Motor neuron (in vitro differentiated cells): ENCODE measurements around the gene OLAH. TPM values are rescaled to one million over a fixed set of nuclear protein-coding genes. Genes with fewer than 3 reads are reported as not detected.

Experiments used
- ATAC-seq, 8 experiments: fragments of 200-7000 bp; cut with Tn5 transposase; replicated peaks in 6 of 8; 2 replicates each; pipeline ENCODE4 v1.8.0; 2021; ENCODE audit warnings: mild to moderate bottlenecking in 8 of 8, moderate library complexity in 8 of 8
- H3K27ac ChIP-seq, 2 donors: fragments of 250-450 bp; sonication (Bioruptor Pico); 2 replicates each; pipeline ENCODE4 v1.9.0; 2021; ENCODE audit warnings: antibody characterized with exemption in 2 of 2, mild to moderate bottlenecking in 2 of 2, moderate library complexity in 1 of 2
- H3K4me1 ChIP-seq, 2 donors: fragments of 250-450 bp; sonication (Bioruptor Pico); replicated peaks in 1 of 2; 2 replicates each; pipeline ENCODE4 v1.6.1; 2021; ENCODE audit warnings: antibody characterized with exemption in 2 of 2, mild to moderate bottlenecking in 2 of 2, moderate library complexity in 1 of 2
- H3K4me3 ChIP-seq, 5 donors: fragments of 250-450 bp; sonication (Bioruptor Pico); 2 replicates each; pipeline ENCODE4 v1.9.0; 2021; ENCODE audit warnings: antibody characterized with exemption in 5 of 5, mild to moderate bottlenecking in 5 of 5, moderate library complexity in 4 of 5
- WGBS, 10 experiments: fragments of 450-650 bp; shearing (Covaris generic); methylation state at CpG; one replicate each; pipeline ENCODE4 v1.0.0; 2022; 5-methylcytosine and 5-hydroxymethylcytosine counted together
- in situ Hi-C, 9 experiments: fragments of 400-800 bp; cut with MboI; loops; one replicate each; pipeline ENCODE4 v1.15.0; 2021; ENCODE audit warnings: low sequenced_read_pairs in 9 of 9, low pct_unique_long_range_greater_than_20kb in 2 of 9; ENCODE audit not compliant: unreplicated experiment in 9 of 9
- total RNA-seq, 8 experiments: library from RNA; unstranded; fragments of 300-600 nt; gene quantifications; 2 replicates each; pipeline versions ENCODE4 v1.2.3 to v1.2.4, GENCODE V29; 2022

OLAH gene
- total RNA-seq, 8 experiments from 2014 or later = 0.24 to 1.2 (median 0.63) TPM; not detected in 5

DNA sequence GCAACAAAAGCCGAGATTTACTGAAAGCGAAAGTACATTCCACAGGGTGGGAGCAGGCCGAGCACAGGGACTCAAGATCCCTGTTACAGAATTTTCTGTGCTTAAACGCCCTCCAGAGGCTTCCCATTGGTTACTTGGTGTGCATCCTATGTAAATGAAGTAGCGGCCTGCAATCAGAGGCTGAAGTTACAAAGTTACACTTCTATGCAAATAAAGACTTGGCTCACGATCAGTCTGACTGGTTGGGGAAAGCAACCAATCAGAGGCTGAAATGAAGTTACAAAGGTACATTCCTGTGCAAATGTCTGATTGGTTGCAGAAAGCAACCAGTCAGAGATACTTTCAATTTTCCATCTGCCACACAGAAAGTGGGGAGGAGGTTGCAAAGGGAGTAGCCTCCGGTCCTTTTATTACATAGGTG, 40.8 kb downstream of the OLAH start:
- in situ Hi-C loops = no loop called here
- Histone ChIP-seq H3K4me1 (peaks cover 0 to 3% of the 10 kb centered on the region in 2 donors), H3K27ac (no peak overlapping the region), H3K4me3 (no peak overlapping the region)
- 0 to 81% (median 57%) methylated on average over 3 to 7 of the region's 7 CpGs; no CpG with 5 or more reads in 3 of the 10 experiments for WGBS, 10 experiments
- peak in 6 of 8 experiments; percentile 18 to 90 (median 63) for ATAC-seq

DNA sequence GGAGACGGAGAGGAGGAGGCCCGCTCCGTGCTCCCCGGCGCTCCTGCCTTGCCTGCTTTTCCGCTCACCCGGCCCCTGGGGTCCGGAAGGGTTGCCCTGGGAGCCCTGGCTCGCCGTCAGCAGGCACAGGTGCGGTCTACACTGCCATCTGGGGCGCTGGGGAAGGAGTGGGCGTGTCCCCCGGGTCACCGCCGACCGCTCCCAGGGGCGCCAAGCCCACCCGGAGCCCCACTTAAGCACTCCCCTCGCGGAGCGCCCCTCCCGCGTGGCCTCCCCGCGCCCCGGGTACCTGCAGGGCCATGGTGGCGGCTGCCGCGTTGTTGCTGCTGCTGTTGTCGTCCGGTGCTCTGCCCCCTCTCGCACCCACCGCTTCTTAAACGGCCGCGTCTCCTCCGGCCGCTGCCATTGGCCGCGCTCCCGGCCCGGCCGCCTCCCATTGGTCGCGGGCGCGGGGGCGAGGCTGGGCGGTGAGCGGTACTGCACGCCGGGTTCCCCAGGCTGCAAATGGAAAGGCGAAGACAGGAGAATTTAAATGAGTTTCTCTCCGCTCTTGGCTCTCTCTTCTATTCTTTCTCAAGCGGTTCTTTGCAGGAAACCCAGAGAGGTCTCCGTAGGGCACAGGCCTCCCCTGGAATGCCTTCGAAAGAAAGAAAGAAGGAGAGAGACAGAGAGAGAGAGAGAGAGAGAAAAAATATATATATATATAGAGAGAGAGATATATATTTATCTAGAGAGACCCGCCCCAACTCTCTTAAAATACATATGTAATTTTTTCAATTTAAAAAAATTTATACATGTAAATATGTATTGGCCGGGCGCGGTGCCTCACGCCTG, 44.9 kb downstream of the OLAH start, which contains the start of gene ACBD7:
TSS of gene ACBD7 (minus strand) at position 349 of the 834 bp plus-strand sequence. CDS start at position 301, 48 bp downstream.
- Histone ChIP-seq H3K4me1 (peaks cover 0 to 3% of the 10 kb centered on the region in 2 donors), H3K27ac (no peak within 1 kb of the TSS), H3K4me3 (peak within 1 kb of the TSS; percentile 50 to 72 (median 60))
- 0 to 33% (median 7%) methylated on average over 1 to 12 of the region's 63 CpGs; no CpG with 5 or more reads in 3 of the 10 experiments for WGBS, 10 experiments
- in situ Hi-C loops = no loop called here
- peak; percentile 76 to 100 (median 99) for ATAC-seq

DNA sequence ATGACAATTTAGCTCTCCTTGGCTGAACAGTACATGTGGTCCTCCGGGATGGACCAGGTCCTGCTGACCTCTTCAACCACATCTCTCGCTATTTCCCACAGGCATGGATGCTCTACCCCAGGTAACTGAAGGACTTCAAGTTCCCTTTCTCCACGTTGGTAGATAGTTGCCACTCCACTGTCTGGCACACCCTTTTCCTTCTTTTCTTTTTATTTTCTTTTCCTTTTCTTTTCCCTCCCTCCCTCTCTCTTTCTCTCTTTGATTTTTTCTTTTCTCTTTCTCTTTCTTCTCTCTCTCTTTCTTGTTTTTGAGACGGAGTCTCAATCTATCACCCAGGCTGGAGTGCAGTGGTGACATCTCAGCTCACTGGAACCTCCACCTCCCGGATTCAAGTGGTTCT, 47.7 kb downstream of the OLAH start:
- no peak for ATAC-seq
- H3K4me1 ChIP-seq = no peaks in the 10 kb centered on the region
- H3K27ac ChIP-seq = no peak overlapping the region
- in situ Hi-C loops = no loop called here
- 58 to 92% (median 80%) methylated on average over 2 to 5 of the region's 5 CpGs; no CpG with 5 or more reads in 1 of the 10 experiments for WGBS, 10 experiments
- H3K4me3 ChIP-seq = no peak overlapping the region

DNA sequence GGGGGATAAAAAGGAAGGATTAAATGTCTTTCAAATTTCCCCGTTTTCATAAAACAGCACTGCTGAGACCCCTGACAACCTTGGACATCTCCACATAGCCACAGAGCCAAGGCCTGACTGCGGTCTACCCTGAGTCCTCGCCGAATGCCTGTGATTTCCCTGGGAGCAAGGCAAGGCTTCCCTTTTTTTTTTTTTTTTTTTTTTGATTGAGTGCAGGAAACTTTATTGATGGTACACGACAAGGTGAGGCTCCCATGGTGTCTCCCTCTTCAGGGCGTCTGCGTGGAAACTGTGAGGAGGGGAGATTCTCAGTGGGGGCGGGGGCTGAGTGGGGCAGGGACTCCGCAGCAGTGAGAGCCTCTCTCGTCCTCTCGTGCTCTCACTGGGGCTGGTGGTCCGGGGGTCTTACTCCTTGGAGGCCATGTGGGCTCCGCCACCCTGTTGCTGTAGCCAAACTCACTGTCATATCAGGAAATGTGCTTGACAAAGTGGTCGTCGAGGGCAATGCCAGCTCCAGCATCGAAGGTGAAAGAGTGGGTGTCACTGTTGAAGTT, 49.2 kb downstream of the OLAH start:
- Histone ChIP-seq H3K4me3 (no peak overlapping the region), H3K4me1 (no peaks in the 10 kb centered on the region), H3K27ac (no peak overlapping the region)
- in situ Hi-C loops = no loop called here
- no peak for ATAC-seq
- 67 to 100% (median 80%) methylated on average over 2 to 3 of the region's 16 CpGs; no CpG with 5 or more reads in 5 of the 10 experiments for WGBS, 10 experiments

DNA sequence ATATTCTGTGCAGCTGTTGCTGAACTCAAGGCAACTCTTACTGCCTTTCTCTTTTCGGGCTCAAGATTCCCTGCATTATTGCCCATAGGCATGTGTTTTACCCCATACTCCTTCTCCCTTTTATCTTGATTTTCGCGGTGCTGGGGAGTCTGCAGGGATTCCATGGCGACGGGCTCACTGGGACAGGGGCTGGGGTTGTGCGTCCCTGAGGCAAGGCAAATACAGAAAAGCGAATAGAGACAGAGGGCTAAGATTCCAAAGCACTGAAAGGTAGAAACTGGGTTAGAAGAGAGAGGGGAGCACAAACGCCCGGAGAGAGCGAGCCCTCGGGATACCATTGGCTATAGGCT, 52.9 kb downstream of the OLAH start:
- in situ Hi-C loops = no loop called here
- 0 to 4% (median 0%) methylated on average over 1 to 9 of the region's 11 CpGs; no CpG with 5 or more reads in 3 of the 10 experiments for WGBS, 10 experiments
- peak overlapping the region in 1 of 2 donors; percentile 98 for H3K27ac ChIP-seq
- H3K4me1 ChIP-seq = peaks cover 4 to 12% of the 10 kb centered on the region in 2 donors
- ATAC-seq = peak in 4 of 8 experiments; percentile 1 to 17 (median 12)
- H3K4me3 ChIP-seq = peak overlapping the region; percentile 66 to 96 (median 75)

DNA sequence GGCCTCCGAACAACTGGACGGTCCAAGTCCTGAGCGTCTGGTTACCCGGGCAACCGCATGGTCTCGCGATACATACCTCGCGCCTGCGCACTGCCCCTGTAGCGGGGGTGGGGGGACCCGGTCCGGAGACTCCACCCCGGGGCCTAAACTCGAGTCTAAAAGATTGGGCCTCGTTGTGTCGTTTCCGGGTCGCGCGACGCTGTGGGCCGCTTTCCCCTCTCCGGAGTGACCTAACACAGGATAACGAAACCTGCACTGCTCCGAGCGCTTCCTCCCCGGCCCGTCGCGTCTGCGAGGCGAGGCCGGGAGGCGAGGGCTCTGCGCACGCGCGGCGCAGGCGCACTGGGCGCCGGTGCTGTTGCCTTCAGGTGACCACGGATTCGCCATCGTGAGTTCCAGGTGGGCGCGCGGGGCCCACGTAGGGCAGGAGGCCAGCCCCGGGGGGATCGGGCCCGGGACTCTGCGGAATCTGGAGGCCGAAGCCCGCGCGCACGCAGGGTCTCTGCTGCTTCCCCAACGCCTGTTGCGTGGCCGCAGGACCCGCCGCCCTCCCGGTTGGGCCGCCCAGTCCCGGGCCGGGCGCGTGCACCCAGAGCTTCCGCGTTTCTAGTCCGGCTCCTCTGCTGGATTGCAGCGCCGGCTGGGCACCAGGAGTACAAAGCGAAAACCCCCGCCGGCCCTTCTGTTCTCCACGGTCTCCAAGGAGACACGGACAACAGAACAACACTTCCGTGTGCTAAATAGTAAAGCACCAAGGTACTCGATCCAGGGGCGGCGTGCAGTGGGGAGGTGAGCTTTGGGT, 53.5 kb downstream of the OLAH start, which contains the start of gene RPP38:
TSS of gene RPP38 (plus strand) at position 345 of the 802 bp plus-strand sequence. CDS start 5,960 bp downstream, outside the sequence.
- WGBS, 10 experiments = 0% methylated on average over 2 to 16 of the region's 84 CpGs; no CpG with 5 or more reads in 4 of the 10 experiments
- peak within 1 kb of the TSS; percentile 98 to 99 for H3K27ac ChIP-seq
- in situ Hi-C loops = no loop called here
- peaks cover 4 to 12% of the 10 kb centered on the region in 2 donors for H3K4me1 ChIP-seq
- peak within 1 kb of the TSS; percentile 66 to 96 (median 75) for H3K4me3 ChIP-seq
- ATAC-seq = peak; percentile 83 to 95 (median 91)

DNA sequence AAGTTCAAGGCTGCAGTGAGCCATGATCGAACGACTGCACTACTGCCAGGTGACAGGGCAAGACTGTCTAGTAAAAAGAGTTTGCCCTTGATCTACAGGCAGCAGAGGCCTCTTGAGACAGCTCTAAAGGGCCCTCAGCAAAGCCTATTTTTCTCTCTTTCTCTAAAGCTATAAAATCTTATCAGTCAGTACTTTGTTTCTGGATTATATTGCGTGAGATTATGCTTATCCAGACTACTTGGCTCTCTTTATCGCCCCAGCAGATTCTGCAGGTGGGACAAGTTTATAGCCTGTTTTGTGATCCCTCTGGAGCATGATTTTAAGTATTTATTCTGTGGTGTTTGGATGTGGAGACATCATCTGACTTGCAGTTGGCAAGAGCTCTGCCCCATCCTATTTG, 56.1 kb downstream of the OLAH start:
- in situ Hi-C loops = no loop called here
- 92 to 100% (median 100%) methylated on average over 1 to 4 of the region's 4 CpGs; no CpG with 5 or more reads in 1 of the 10 experiments for WGBS, 10 experiments
- H3K27ac ChIP-seq = no peak overlapping the region

DNA sequence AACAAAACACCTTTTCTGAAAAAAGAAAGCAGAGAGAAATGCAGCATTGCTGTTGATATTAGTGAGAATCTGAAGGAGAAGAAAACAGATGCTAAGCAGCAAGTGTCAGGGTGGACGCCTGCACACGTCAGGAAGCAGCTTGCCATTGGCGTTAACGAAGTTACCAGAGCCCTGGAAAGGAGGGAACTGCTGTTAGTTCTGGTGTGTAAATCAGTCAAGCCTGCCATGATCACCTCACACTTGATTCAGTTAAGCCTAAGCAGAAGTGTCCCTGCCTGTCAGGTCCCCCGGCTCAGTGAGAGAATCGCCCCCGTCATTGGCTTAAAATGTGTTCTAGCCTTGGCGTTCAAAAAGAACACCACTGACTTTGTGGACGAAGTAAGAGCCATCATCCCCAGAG, 59.8 kb downstream of the OLAH start:
- WGBS, 10 experiments = 80 to 100% (median 96%) methylated on average over 3 to 8 of the region's 9 CpGs; no CpG with 5 or more reads in 2 of the 10 experiments
- Histone ChIP-seq H3K4me1 (peaks cover under 1 to 7% of the 10 kb centered on the region in 2 donors), H3K27ac (no peak overlapping the region), H3K4me3 (no peak overlapping the region)
- ATAC-seq = no peak
- in situ Hi-C loops = no loop called here

More for the DNA sequence above, 56.1 kb downstream of the OLAH start:
- no peak for ATAC-seq
- peaks cover 4 to 12% of the 10 kb centered on the region in 2 donors for H3K4me1 ChIP-seq
- H3K4me3 ChIP-seq = no peak overlapping the region

DNA sequence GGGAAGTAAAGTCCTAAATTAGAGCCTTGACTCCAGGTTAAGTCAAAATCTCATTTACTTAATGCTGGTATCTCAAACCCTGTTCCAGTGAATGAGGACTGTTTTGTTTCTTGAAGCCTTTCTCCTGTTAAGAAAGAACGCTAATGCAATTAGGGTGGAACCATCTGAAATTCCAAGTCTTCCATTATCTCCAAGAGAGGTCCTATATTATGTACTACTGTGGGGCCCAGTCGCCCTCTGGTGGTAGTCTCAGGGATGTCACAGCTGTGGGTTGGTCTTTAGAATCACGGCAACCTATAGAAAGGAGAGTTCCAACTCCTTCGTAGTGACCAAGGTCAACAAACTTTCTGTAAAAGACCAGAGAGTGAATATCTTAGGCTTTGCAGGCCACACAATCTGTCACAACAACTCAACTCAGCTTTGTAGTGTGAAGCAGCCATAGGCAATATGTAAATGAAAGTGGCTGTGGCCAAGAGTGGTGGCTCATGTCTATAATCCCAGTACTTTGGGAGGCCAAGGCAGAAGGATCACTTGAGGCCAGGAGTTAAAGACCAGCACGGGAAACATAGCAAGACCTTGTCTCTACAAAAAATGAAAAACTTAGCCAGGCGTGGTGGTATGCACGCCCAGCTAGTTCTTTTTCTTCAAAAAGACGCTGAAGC, 62.7 kb downstream of the OLAH start:
- H3K4me1 ChIP-seq = no peaks in the 10 kb centered on the region
- WGBS, 10 experiments = 25 to 91% (median 65%) methylated on average over 1 to 8 of the region's 8 CpGs
- ATAC-seq = peak in 7 of 8 experiments; percentile 42 to 99 (median 91)
- no peak overlapping the region for H3K4me3 ChIP-seq
- in situ Hi-C loops = no loop called here
- no peak overlapping the region for H3K27ac ChIP-seq

DNA sequence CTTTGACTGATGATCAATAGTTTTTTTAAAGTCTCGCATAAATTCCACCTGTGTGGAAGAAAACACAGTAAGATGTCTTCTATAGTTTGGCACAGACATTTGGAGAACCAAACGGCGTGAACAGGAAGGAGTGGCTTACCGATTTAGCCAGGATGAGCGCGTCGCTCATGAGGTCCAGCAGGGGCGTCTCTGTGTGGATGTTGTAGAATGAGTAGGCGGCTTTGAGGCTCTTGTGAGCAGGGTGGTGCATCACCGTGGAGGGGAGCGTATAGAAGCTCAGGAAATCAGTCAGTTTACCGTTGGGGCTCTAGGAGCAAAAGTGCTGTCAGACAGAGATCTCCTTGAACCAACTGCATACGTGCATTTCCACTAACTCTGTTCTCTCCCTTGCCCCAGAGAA, 68.9 kb downstream of the OLAH start:
- no peak for ATAC-seq
- in situ Hi-C loops = no loop called here
- Histone ChIP-seq H3K4me1 (no peaks in the 10 kb centered on the region), H3K27ac (no peak overlapping the region), H3K4me3 (no peak overlapping the region)
- 88 to 100% (median 95%) methylated on average over 1 to 11 of the region's 13 CpGs; no CpG with 5 or more reads in 1 of the 10 experiments for WGBS, 10 experiments

DNA sequence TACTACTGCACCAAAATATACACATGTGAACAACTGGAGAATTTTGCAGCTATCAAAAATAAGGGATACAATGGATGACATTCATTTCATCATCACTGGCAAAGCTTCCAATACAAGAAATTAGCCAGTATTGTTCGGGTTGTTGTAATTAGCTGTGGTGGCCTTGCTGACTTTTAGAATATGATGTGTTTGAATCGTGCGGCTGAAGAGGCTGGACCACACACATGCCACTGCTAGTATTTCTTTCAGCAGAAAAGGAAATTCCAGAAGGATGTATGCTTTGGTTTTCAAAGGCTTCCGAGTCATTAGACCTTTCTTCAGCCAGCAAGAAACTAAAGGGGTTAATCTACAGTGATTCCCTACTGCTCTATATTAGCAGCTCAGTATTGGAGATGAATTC, 70.0 kb downstream of the OLAH start:
- WGBS, 10 experiments = 40 to 100% (median 92%) methylated on average over 1 to 4 of the region's 4 CpGs; no CpG with 5 or more reads in 2 of the 10 experiments
- in situ Hi-C loops = no loop called here
- no peak overlapping the region for H3K27ac ChIP-seq
- no peak for ATAC-seq
- no peak overlapping the region for H3K4me3 ChIP-seq
- H3K4me1 ChIP-seq = no peaks in the 10 kb centered on the region

DNA sequence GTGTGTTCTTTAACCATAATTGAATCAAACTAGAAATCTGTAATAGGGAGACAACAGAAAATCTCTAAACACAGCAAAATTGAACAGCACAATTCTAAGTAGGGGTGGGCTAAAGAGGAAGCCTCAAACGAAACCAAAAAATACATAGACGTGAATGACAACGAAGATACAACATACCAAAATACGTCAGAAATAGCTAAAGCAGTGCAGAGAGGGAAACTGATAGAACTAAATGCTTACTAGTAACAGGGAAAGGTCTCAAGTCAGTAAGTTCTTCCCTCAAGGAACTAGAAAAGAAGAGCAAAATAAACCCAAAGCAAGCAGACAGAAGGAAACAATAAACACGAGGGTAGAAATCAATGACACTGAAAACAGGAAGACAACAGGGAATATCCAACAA, 72.5 kb downstream of the OLAH start:
- no peak overlapping the region for H3K4me3 ChIP-seq
- WGBS, 10 experiments = 90 to 100% (median 93%) methylated on average over 1 to 5 of the region's 5 CpGs
- H3K27ac ChIP-seq = no peak overlapping the region
- no peak for ATAC-seq
- H3K4me1 ChIP-seq = no peaks in the 10 kb centered on the region
- in situ Hi-C loops = no loop called here
